Liver (tissue), 9 donors: ENCODE results near the gene RNF34. TPM values are rescaled to one million over a fixed set of nuclear protein-coding genes. Genes with fewer than 3 reads are reported as not detected.

Experiments used
- DNase-seq: peaks from one replicate; pipeline ENCODE4 v3.0.0-alpha.2; 2017; ENCODE audit warnings: low spot score
- H3K27ac ChIP-seq, 2 donors: one replicate each; pipeline ENCODE4 v1.7.0; 2013; ENCODE audit warnings: inconsistent platforms in 2 of 2, low read length in 2 of 2, control low read depth in 1 of 2, low read depth in 1 of 2, mild to moderate bottlenecking in 1 of 2
- H3K27me3 ChIP-seq, 4 donors: one replicate each; pipeline versions ENCODE4 v1.6.1 to v1.7.0; 2013; ENCODE audit warnings: low read length in 3 of 4, inconsistent platforms in 1 of 4, mild to moderate bottlenecking in 1 of 4, moderate library complexity in 1 of 4; ENCODE audit not compliant: control insufficient read depth in 4 of 4, insufficient read depth in 4 of 4
- H3K36me3 ChIP-seq, 4 donors: one replicate each; pipeline versions ENCODE4 v1.6.1 to v1.7.0; 2013; ENCODE audit warnings: low read length in 3 of 4, mild to moderate bottlenecking in 3 of 4, low read depth in 1 of 4, moderate library complexity in 1 of 4; ENCODE audit not compliant: control insufficient read depth in 4 of 4, insufficient read depth in 3 of 4
- H3K4me1 ChIP-seq, 4 donors: one replicate each; pipeline versions ENCODE4 v1.6.1 to v1.7.0; 2013; ENCODE audit warnings: low read length in 3 of 4, mild to moderate bottlenecking in 3 of 4, moderate library complexity in 1 of 4; ENCODE audit not compliant: control insufficient read depth in 4 of 4, insufficient read depth in 4 of 4
- H3K4me3 ChIP-seq, 3 donors: one replicate each; pipeline versions ENCODE4 v1.6.1 to v1.7.0; 2013; ENCODE audit warnings: low read length in 3 of 3, control low read depth in 1 of 3, low read depth in 1 of 3, mild to moderate bottlenecking in 1 of 3
- H3K9ac ChIP-seq, 2 donors: one replicate each; pipeline ENCODE4 v1.7.0; 2013; ENCODE audit warnings: low read length in 2 of 2, mild to moderate bottlenecking in 2 of 2, moderate library complexity in 2 of 2, control low read depth in 1 of 2, low read depth in 1 of 2
- H3K9me3 ChIP-seq, 4 donors: one replicate each; pipeline versions ENCODE4 v1.6.1 to v1.7.0; 2013; ENCODE audit warnings: low read length in 3 of 4; ENCODE audit not compliant: control insufficient read depth in 4 of 4
- CTCF ChIP-seq: fragments of 150-350 bp; IDR thresholded peaks from 2 replicates; pipeline ENCODE4 v1.5.1; 2017; ENCODE audit warnings: improper control_type of control experiment, low read depth, low read length; ENCODE audit not compliant: missing input control
- EGR1 ChIP-seq, 2 donors: IDR thresholded peaks; 2 replicates each; pipeline ENCODE4 v1.6.1; 2016 to 2018; ENCODE audit warnings: antibody characterized with exemption in 2 of 2, low read depth in 2 of 2
- FOXA2 ChIP-seq: IDR thresholded peaks from 2 replicates; pipeline ENCODE4 v1.6.1; 2016; ENCODE audit warnings: antibody characterized with exemption
- GABPA ChIP-seq, 2 donors: IDR thresholded peaks in 1 of 2; conservative IDR thresholded peaks in 1 of 2; 2 replicates each; pipeline ENCODE4 v1.6.1; 2016; ENCODE audit warnings: antibody characterized with exemption in 2 of 2, mild to moderate bottlenecking in 1 of 2, moderate library complexity in 1 of 2
- HNF4G ChIP-seq: IDR thresholded peaks from 2 replicates; pipeline ENCODE4 v1.6.1; 2016; ENCODE audit warnings: antibody characterized with exemption
- JUND ChIP-seq, 2 donors: IDR thresholded peaks; 2 replicates each; pipeline ENCODE4 v1.6.1; 2016; ENCODE audit warnings: antibody characterized with exemption in 2 of 2
- NR2F2 ChIP-seq: IDR thresholded peaks from 2 replicates; pipeline ENCODE4 v1.6.1; 2016; ENCODE audit warnings: antibody characterized with exemption
- RAD21 ChIP-seq, 2 donors: IDR thresholded peaks; 2 replicates each; pipeline ENCODE4 v1.6.1; 2016; ENCODE audit warnings: antibody characterized with exemption in 2 of 2, mild to moderate bottlenecking in 2 of 2
- SP1 ChIP-seq: IDR thresholded peaks from 2 replicates; pipeline ENCODE4 v1.6.1; 2018; ENCODE audit warnings: antibody characterized with exemption, mild to moderate bottlenecking
- TAF1 ChIP-seq: conservative IDR thresholded peaks from 2 replicates; pipeline ENCODE4 v1.6.1; 2016; ENCODE audit warnings: antibody characterized with exemption, mild to moderate bottlenecking
- YY1 ChIP-seq: IDR thresholded peaks from 2 replicates; pipeline ENCODE4 v1.6.1; 2016; ENCODE audit warnings: antibody characterized with exemption, mild to moderate bottlenecking
- WGBS: extraction: QIAGEN DNeasy Blood & Tissue Kit; methylation state at CpG from one replicate; pipeline ENCODE4 v1.1.7; 2013; 5-methylcytosine and 5-hydroxymethylcytosine counted together
- polyA plus RNA-seq, 2 donors: library from polyadenylated mRNA; stranded (reverse) in 1 of 2; unstranded in 1 of 2; fragments of 200-250 nt in 1 of 2; fragments of >200 nt in 1 of 2; fragmentation: Nextera tagmentation in 1 of 2; extraction: Ambion mirVana in 1 of 2; gene quantifications; one replicate each; pipeline versions ENCODE4 v1.2.1 to v1.2.3, GENCODE V29; 2013 to 2015
- total RNA-seq, 2 donors: library from RNA; depleted of rRNA; stranded (reverse); fragments of >200 nt; gene quantifications; one replicate each; pipeline ENCODE4 v1.2.3, GENCODE V29; 2014
- TF ChIP-seq, protein P1 (sequence below): IDR thresholded peaks from 2 replicates; pipeline ENCODE4 v1.6.1; 2016; ENCODE audit warnings: antibody characterized with exemption
- TF ChIP-seq, protein P2 (sequence below): IDR thresholded peaks from 2 replicates; pipeline ENCODE4 v1.6.1; 2016; ENCODE audit warnings: antibody characterized with exemption
- TF ChIP-seq, protein P3 (sequence below): IDR thresholded peaks from 2 replicates; pipeline ENCODE4 v1.6.1; 2016; ENCODE audit warnings: antibody characterized with exemption, mild to moderate bottlenecking
- donor health status: healthy.
- donor health status: healthy.
- donor health status: healthy.
- donor health status: healthy.
- donor health status: healthy.

Gene RNF34
- total and polyA plus RNA-seq, 4 donors, result 9.5 to 27.7 (median 17.9) TPM

DNA sequence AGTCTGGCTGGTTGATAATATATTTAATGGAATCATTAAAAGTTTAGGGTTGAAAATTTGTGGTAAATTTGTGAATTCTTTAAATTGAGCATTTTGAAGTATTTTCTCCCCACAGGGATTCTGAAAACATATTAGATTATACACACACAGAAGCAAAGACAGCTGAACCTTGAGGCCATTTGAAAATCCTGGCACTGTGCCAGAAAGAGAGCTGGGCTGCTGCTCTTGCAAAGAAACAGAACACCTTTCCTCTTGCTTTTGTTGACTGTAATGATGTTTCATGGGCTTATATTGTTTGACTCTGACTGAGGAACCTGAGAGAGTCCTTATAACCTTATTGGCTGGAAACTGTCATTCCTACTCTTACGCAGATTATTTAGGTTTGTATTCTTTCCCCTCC is 4.8 kb downstream of the RNF34 start (continued):
- no peak for TF ChIP-seq YY1
- TF ChIP-seq FOXA2, result no peak
- TF ChIP-seq, protein P1, sequence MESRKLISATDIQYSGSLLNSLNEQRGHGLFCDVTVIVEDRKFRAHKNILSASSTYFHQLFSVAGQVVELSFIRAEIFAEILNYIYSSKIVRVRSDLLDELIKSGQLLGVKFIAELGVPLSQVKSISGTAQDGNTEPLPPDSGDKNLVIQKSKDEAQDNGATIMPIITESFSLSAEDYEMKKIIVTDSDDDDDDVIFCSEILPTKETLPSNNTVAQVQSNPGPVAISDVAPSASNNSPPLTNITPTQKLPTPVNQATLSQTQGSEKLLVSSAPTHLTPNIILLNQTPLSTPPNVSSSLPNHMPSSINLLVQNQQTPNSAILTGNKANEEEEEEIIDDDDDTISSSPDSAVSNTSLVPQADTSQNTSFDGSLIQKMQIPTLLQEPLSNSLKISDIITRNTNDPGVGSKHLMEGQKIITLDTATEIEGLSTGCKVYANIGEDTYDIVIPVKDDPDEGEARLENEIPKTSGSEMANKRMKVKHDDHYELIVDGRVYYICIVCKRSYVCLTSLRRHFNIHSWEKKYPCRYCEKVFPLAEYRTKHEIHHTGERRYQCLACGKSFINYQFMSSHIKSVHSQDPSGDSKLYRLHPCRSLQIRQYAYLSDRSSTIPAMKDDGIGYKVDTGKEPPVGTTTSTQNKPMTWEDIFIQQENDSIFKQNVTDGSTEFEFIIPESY, result no peak
- no peak for TF ChIP-seq JUND (IDR thresholded peaks at IDR 0.05)
- TF ChIP-seq NR2F2, result no peak
- TF ChIP-seq HNF4G, result no peak
- no peak for TF ChIP-seq RAD21 (IDR thresholded peaks at IDR 0.05)

GRCh38 chr12:121405211-121405610 is 5.3 kb downstream of the RNF34 start:
- DNase-seq, result no peak
- peaks cover 0 to 11% (median 9%) of the 10 kb centered on the region in 4 donors for H3K4me1 ChIP-seq
- H3K27ac ChIP-seq, result no peak overlapping the region
- TF ChIP-seq SP1 (no peak), FOXA2 (no peak), YY1 (no peak), EGR1 (IDR thresholded peaks at IDR 0.05; ENCODE audit: low read depth in 2 of 2) (no peak), TAF1 (no peak), CTCF (no peak), RAD21 (IDR thresholded peaks at IDR 0.05) (no peak), GABPA (IDR thresholded peaks at IDR 0.05 in 1 of 2, conservative IDR thresholded peaks at IDR 0.05 in 1 of 2) (no peak), NR2F2 (no peak)
- TF ChIP-seq, protein P2, sequence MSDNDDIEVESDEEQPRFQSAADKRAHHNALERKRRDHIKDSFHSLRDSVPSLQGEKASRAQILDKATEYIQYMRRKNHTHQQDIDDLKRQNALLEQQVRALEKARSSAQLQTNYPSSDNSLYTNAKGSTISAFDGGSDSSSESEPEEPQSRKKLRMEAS, result no peak
- TF ChIP-seq, protein P3, sequence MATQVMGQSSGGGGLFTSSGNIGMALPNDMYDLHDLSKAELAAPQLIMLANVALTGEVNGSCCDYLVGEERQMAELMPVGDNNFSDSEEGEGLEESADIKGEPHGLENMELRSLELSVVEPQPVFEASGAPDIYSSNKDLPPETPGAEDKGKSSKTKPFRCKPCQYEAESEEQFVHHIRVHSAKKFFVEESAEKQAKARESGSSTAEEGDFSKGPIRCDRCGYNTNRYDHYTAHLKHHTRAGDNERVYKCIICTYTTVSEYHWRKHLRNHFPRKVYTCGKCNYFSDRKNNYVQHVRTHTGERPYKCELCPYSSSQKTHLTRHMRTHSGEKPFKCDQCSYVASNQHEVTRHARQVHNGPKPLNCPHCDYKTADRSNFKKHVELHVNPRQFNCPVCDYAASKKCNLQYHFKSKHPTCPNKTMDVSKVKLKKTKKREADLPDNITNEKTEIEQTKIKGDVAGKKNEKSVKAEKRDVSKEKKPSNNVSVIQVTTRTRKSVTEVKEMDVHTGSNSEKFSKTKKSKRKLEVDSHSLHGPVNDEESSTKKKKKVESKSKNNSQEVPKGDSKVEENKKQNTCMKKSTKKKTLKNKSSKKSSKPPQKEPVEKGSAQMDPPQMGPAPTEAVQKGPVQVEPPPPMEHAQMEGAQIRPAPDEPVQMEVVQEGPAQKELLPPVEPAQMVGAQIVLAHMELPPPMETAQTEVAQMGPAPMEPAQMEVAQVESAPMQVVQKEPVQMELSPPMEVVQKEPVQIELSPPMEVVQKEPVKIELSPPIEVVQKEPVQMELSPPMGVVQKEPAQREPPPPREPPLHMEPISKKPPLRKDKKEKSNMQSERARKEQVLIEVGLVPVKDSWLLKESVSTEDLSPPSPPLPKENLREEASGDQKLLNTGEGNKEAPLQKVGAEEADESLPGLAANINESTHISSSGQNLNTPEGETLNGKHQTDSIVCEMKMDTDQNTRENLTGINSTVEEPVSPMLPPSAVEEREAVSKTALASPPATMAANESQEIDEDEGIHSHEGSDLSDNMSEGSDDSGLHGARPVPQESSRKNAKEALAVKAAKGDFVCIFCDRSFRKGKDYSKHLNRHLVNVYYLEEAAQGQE, result no peak
- TF ChIP-seq, protein P1, result no peak
- no peaks in the 10 kb centered on the region for H3K27me3 ChIP-seq
- H3K36me3 ChIP-seq, result peaks cover 3 to 6% (median 4%) of the 10 kb centered on the region in 4 donors
- no peak overlapping the region for H3K9ac ChIP-seq
- WGBS, result 97% methylated on average over 2 of the region's 2 CpGs
- no peak overlapping the region for H3K4me3 ChIP-seq
- H3K9me3 ChIP-seq, result no peaks in the 10 kb centered on the region
